ENCODE data around the gene CASZ1. TPM values are rescaled to one million over a fixed set of nuclear protein-coding genes. Genes with fewer than 3 reads are reported as not detected.

The CASZ1 gene
- total and polyA plus RNA-seq, 2 experiments from 2014 or later = 6.2 to 6.7 TPM

GRCh38 chr1:10617931-10618885, 178.2 kb downstream of the CASZ1 start:
- Mint-ChIP-seq H3K4me1 (peaks cover 26% of the 10 kb centered on the region), H3K36me3 (ENCODE audit: low read depth) (no peaks in the 10 kb centered on the region), H3K27me3 (ENCODE audit: insufficient read depth, low read depth, poor library complexity) (peaks cover 14% of the 10 kb centered on the region), H3K9me3 (no peaks in the 10 kb centered on the region; the same call in 2 of the 3 replicates), H3K4me3 (no peak overlapping the region), H3K27ac (no peak overlapping the region)
- Histone ChIP-seq H4K20me1 (replicated peaks; ENCODE audit: insufficient read depth) (no peaks in the 10 kb centered on the region), H3K4me2 (no peak overlapping the region), H3K36me3 (ENCODE audit: insufficient read depth) (no peaks in the 10 kb centered on the region), H3K4me3 (no peak overlapping the region), H3F3A (replicated peaks; ENCODE audit: low read depth) (no peaks in the 10 kb centered on the region), H3K9me2 (ENCODE audit: insufficient read depth) (no peaks in the 10 kb centered on the region), H3K27ac (ENCODE audit: low read depth) (no peak overlapping the region), H3K4me1 (ENCODE audit: insufficient read depth) (no peaks in the 10 kb centered on the region; the same call in 1 of the 2 replicates), H2AFZ (no peak overlapping the region), H3K79me2 (replicated peaks; ENCODE audit: insufficient read depth) (no peaks in the 10 kb centered on the region), H3K27me3 (ENCODE audit: insufficient read depth) (no peaks in the 10 kb centered on the region)
- TF ChIP-seq ETS1 (IDR thresholded peaks at IDR 0.05) (no peak), EZH2 (IDR thresholded peaks at IDR 0.05; ENCODE audit: low read depth, unreplicated experiment) (no peak), JUNB (IDR thresholded peaks at IDR 0.05; ENCODE audit: unreplicated experiment) (no peak), ZNF462 (CRISPR knock-in tag; IDR thresholded peaks at IDR 0.05) (no peak), EZH2phosphoT487 (IDR thresholded peaks at IDR 0.05; ENCODE audit: unreplicated experiment) (no peak), ZNF114 (CRISPR knock-in tag; IDR thresholded peaks at IDR 0.05) (no peak), NANOG (IDR thresholded peaks at IDR 0.05; ENCODE audit: borderline replicate concordance) (no peak), STAT1 (IDR thresholded peaks at IDR 0.05; ENCODE audit: unreplicated experiment) (no peak), CREB1 (CRISPR knock-in tag; IDR thresholded peaks at IDR 0.05; ENCODE audit: low read depth) (no peak), REST (IDR thresholded peaks at IDR 0.05; ENCODE audit: unreplicated experiment) (no peak), CTCF (conservative IDR thresholded peaks at IDR 0.05; ENCODE audit: low read depth in 2 of 2) (no peak), POLR2AphosphoS5 (IDR thresholded peaks at IDR 0.05; ENCODE audit: low read depth) (no peak), ZNF331 (CRISPR knock-in tag; IDR thresholded peaks at IDR 0.05; ENCODE audit: low read depth) (no peak)
- DNase-seq (ENCODE audit: low spot score) (no peak), ATAC-seq (no peak)
